Prostate gland (tissue), 2 donors: ENCODE results near the gene ALG14.

ENCODE experiments used
- CTCF ChIP-seq, 4 experiments: fragments of 200-600 bp in 2 of 4; fragments of 450-650 bp in 2 of 4; sonication (generic) in 2 of 4; IDR thresholded peaks; 1 replicate in 3 of 4; 2 replicates in 1 of 4; pipeline ENCODE4 v1.5.1; 2016 to 2019; ENCODE audit warnings: antibody characterized with exemption in 4 of 4, mild to moderate bottlenecking in 2 of 4, moderate library complexity in 2 of 4
- POLR2A ChIP-seq: fragments of 450-650 bp; IDR thresholded peaks from one replicate; pipeline ENCODE4 v1.6.1; 2016; ENCODE audit warnings: antibody characterized with exemption, mild to moderate bottlenecking
- POLR2AphosphoS5 ChIP-seq: sonication (generic); formaldehyde crosslinking; IDR thresholded peaks from one replicate; pipeline ENCODE4 v1.6.1; 2017; ENCODE audit warnings: antibody characterized with exemption

- TF ChIP-seq CTCF (IDR thresholded peaks at IDR 0.05): no peak
- no peak for TF ChIP-seq POLR2AphosphoS5
- no peak for TF ChIP-seq POLR2A
Measured at GRCh38 chr1:95118710-95119109, 46.0 kb upstream of the ALG14 start.
